Measurements from ENCODE around the gene XIRP1.

GRCh38 chr3:39211332-39212130, 19.1 kb upstream of the XIRP1 start:
- TF ChIP-seq, protein P1, sequence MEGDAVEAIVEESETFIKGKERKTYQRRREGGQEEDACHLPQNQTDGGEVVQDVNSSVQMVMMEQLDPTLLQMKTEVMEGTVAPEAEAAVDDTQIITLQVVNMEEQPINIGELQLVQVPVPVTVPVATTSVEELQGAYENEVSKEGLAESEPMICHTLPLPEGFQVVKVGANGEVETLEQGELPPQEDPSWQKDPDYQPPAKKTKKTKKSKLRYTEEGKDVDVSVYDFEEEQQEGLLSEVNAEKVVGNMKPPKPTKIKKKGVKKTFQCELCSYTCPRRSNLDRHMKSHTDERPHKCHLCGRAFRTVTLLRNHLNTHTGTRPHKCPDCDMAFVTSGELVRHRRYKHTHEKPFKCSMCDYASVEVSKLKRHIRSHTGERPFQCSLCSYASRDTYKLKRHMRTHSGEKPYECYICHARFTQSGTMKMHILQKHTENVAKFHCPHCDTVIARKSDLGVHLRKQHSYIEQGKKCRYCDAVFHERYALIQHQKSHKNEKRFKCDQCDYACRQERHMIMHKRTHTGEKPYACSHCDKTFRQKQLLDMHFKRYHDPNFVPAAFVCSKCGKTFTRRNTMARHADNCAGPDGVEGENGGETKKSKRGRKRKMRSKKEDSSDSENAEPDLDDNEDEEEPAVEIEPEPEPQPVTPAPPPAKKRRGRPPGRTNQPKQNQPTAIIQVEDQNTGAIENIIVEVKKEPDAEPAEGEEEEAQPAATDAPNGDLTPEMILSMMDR (IDR thresholded peaks at IDR 0.05) = no peak
- no peak for TF ChIP-seq POLR2A (IDR thresholded peaks at IDR 0.05)

All from thyroid gland (tissue), 4 donors.